ENCODE measurements around the gene PARVA. TPM values are rescaled to one million over a fixed set of nuclear protein-coding genes. Genes with fewer than 3 reads are reported as not detected.

PARVA gene
- total RNA-seq, 1 donor from 2014 or later = 106 TPM

GRCh38 chr11:12540075-12540680, 162.8 kb downstream of the PARVA start:
- peak overlapping the region; percentile 95 for H3K27ac ChIP-seq (ENCODE audit: low read depth, low read length)
- H3K4me1 ChIP-seq (ENCODE audit: insufficient read depth, low read length) = peaks cover 38% of the 10 kb centered on the region
- H3K4me2 ChIP-seq (ENCODE audit: low read length) = peak overlapping the region; percentile 68

DNA sequence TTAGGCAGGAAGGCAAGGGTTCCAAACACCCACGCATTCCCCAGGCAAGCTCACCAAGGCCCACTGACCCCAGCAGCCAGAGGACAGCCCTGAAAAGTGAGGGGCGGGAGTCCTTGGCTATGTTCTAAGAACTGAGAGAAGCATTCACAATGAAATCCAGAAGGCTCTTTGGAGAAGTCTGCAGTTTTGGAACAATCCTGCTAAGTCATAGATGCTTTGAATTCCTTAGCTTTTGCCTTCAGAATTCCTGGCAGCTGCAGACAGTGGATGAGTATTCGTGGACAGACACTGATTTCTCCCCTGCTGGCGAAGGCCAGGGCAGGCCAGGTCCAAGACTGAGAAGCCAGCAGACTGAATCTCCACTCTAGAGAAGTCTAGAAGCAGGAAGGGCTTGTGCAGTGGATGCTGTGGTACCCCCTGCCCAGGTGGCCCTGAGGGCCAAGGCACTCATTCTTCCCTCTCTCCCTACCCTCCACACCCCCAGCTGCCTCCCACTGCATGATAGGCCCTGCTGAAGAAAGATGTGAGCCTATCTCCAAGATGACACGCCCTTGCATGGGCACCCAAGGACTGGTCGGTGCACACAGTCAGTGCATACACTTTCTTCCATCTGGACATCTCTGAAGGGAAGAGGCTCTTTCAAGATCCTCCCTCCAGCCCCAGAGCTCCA, 163.7 kb downstream of the PARVA start:
- peaks cover 38% of the 10 kb centered on the region for H3K4me1 ChIP-seq (ENCODE audit: insufficient read depth, low read length)
- H3K27me3 ChIP-seq (ENCODE audit: insufficient read depth, low read length) = no peaks in the 10 kb centered on the region
- peak overlapping the region; percentile 95 for H3K27ac ChIP-seq (ENCODE audit: low read depth, low read length)
- no peaks in the 10 kb centered on the region for H4K20me1 ChIP-seq (ENCODE audit: insufficient read depth, low read length)
- no peaks in the 10 kb centered on the region for H3K36me3 ChIP-seq (ENCODE audit: insufficient read depth, low read length)
- FAIRE-seq (peak; percentile 93), DNase-seq (ENCODE audit: low read depth) (peak; percentile 94)
- peaks cover 44% of the 10 kb centered on the region for H3K4me1 Mint-ChIP-seq (ENCODE audit: low read depth, unreplicated experiment)
- TF ChIP-seq, protein P1, sequence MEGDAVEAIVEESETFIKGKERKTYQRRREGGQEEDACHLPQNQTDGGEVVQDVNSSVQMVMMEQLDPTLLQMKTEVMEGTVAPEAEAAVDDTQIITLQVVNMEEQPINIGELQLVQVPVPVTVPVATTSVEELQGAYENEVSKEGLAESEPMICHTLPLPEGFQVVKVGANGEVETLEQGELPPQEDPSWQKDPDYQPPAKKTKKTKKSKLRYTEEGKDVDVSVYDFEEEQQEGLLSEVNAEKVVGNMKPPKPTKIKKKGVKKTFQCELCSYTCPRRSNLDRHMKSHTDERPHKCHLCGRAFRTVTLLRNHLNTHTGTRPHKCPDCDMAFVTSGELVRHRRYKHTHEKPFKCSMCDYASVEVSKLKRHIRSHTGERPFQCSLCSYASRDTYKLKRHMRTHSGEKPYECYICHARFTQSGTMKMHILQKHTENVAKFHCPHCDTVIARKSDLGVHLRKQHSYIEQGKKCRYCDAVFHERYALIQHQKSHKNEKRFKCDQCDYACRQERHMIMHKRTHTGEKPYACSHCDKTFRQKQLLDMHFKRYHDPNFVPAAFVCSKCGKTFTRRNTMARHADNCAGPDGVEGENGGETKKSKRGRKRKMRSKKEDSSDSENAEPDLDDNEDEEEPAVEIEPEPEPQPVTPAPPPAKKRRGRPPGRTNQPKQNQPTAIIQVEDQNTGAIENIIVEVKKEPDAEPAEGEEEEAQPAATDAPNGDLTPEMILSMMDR (IDR thresholded peaks at IDR 0.05; ENCODE audit: insufficient read depth, low read depth, low read length) = peak; percentile 22
- TF ChIP-seq EZH2 (IDR thresholded peaks at IDR 0.05; ENCODE audit: insufficient read depth, low read length) = no peak
- peak overlapping the region; percentile 68 for H3K4me2 ChIP-seq (ENCODE audit: low read length)
- H3K9me3 Mint-ChIP-seq (ENCODE audit: unreplicated experiment) = peaks cover 2% of the 10 kb centered on the region
- H3K27me3 Mint-ChIP-seq (ENCODE audit: low read depth, unreplicated experiment) = peaks cover 3% of the 10 kb centered on the region
- H3K9ac ChIP-seq (ENCODE audit: low read length) = peak overlapping the region; percentile 75
- peak overlapping the region; percentile 94 for H3K27ac Mint-ChIP-seq (ENCODE audit: unreplicated experiment)
- H2AFZ ChIP-seq (ENCODE audit: low read depth, low read length) = no peak overlapping the region
- H3K9me3 ChIP-seq (ENCODE audit: insufficient read depth, low read depth, low read length) = no peaks in the 10 kb centered on the region
- H3K4me3 Mint-ChIP-seq (ENCODE audit: unreplicated experiment) = no peak overlapping the region
- peaks cover 4% of the 10 kb centered on the region for H3K36me3 Mint-ChIP-seq (ENCODE audit: low read depth, unreplicated experiment)
- H3K4me3 ChIP-seq (ENCODE audit: insufficient read depth, low read depth, low read length) = peak overlapping the region; percentile 22
- no peaks in the 10 kb centered on the region for H3K79me2 ChIP-seq (ENCODE audit: insufficient read depth, low read length)

More at GRCh38 chr11:12540075-12540680, 162.8 kb downstream of the PARVA start:
- Mint-ChIP-seq H3K4me1 (ENCODE audit: low read depth, unreplicated experiment) (peaks cover 40% of the 10 kb centered on the region), H3K27ac (ENCODE audit: unreplicated experiment) (peak overlapping the region; percentile 94), H3K27me3 (ENCODE audit: low read depth, unreplicated experiment) (peaks cover 3% of the 10 kb centered on the region), H3K4me3 (ENCODE audit: unreplicated experiment) (no peak overlapping the region), H3K36me3 (ENCODE audit: low read depth, unreplicated experiment) (peaks cover 4% of the 10 kb centered on the region), H3K9me3 (ENCODE audit: unreplicated experiment) (peaks cover 2% of the 10 kb centered on the region)
- Histone ChIP-seq H3K79me2 (ENCODE audit: insufficient read depth, low read length) (no peaks in the 10 kb centered on the region), H3K36me3 (ENCODE audit: insufficient read depth, low read length) (no peaks in the 10 kb centered on the region), H3K9me3 (ENCODE audit: insufficient read depth, low read depth, low read length) (no peaks in the 10 kb centered on the region), H4K20me1 (ENCODE audit: insufficient read depth, low read length) (no peaks in the 10 kb centered on the region), H2AFZ (ENCODE audit: low read depth, low read length) (no peak overlapping the region), H3K4me3 (ENCODE audit: insufficient read depth, low read depth, low read length) (peak overlapping the region; percentile 22), H3K9ac (ENCODE audit: low read length) (peak overlapping the region; percentile 75), H3K27me3 (ENCODE audit: insufficient read depth, low read length) (no peaks in the 10 kb centered on the region)
- TF ChIP-seq EZH2 (IDR thresholded peaks at IDR 0.05; ENCODE audit: insufficient read depth, low read length) = no peak
- TF ChIP-seq, protein P1 (IDR thresholded peaks at IDR 0.05; ENCODE audit: insufficient read depth, low read depth, low read length) = no peak
- DNase-seq (ENCODE audit: low read depth) (peak; percentile 60), FAIRE-seq (no peak)

All from astrocyte (in vitro differentiated cells and primary cell).